HL-60/S4 treated with retinoic acid at 250 ng/mL for 4 days and 3 days (cell line): Measurements from ENCODE around the gene AK4.

Experiments
- in situ Hi-C: fragments of 300-500 bp; cut with MboI; formaldehyde crosslinking; loops from 2 replicates; pipeline ENCODE4 v1.7.0; 2022; ENCODE audit warnings: low sequenced_read_pairs

Gene AK4

GRCh38 chr1:65175171-65176055 is 27.4 kb downstream of the AK4 start:
- in situ Hi-C loops, result no loop called here

GRCh38 chr1:65176056-65176450 is 28.1 kb downstream of the AK4 start:
- in situ Hi-C loops, result no loop called here

- in situ Hi-C loops, result no loop called here
These were observed 28.6 kb downstream of the AK4 start for GRCh38 chr1:65176591-65176990.

GRCh38 chr1:65177457-65177856 is 29.5 kb downstream of the AK4 start:
- in situ Hi-C loops, result no loop called here

- in situ Hi-C loops, result no loop called here
These were observed 30.2 kb downstream of the AK4 start for GRCh38 chr1:65178235-65178634.

GRCh38 chr1:65179148-65179547 is 31.1 kb downstream of the AK4 start:
- in situ Hi-C loops, result no loop called here

GRCh38 chr1:65180977-65181376 is 33.0 kb downstream of the AK4 start:
- in situ Hi-C loops, result no loop called here

GRCh38 chr1:65182658-65183268 is 34.8 kb downstream of the AK4 start:
- in situ Hi-C loops, result no loop called here

GRCh38 chr1:65189576-65190115 is 41.6 kb downstream of the AK4 start:
- in situ Hi-C loops, result no loop called here

- in situ Hi-C loops, result no loop called here
These were observed 42.2 kb downstream of the AK4 start for GRCh38 chr1:65190229-65190628.

- in situ Hi-C loops, result no loop called here
These were observed 45.2 kb downstream of the AK4 start for GRCh38 chr1:65193129-65193695.

GRCh38 chr1:65195495-65196417 is 47.8 kb downstream of the AK4 start:
- in situ Hi-C loops, result no loop called here

- in situ Hi-C loops, result no loop called here
These were observed 48.9 kb downstream of the AK4 start for GRCh38 chr1:65196926-65197325.

GRCh38 chr1:65197636-65198035 is 49.6 kb downstream of the AK4 start:
- in situ Hi-C loops, result no loop called here

GRCh38 chr1:65198096-65198495 is 50.1 kb downstream of the AK4 start:
- in situ Hi-C loops, result no loop called here

GRCh38 chr1:65200411-65200810 is 52.4 kb downstream of the AK4 start:
- in situ Hi-C loops, result no loop called here

- in situ Hi-C loops, result no loop called here
These were observed 58.8 kb downstream of the AK4 start for GRCh38 chr1:65206836-65207235.

GRCh38 chr1:65207317-65207716 is 59.3 kb downstream of the AK4 start:
- in situ Hi-C loops, result no loop called here

- in situ Hi-C loops, result no loop called here
These were observed 60.6 kb downstream of the AK4 start for GRCh38 chr1:65208563-65208973.

GRCh38 chr1:65209005-65209885 is 61.2 kb downstream of the AK4 start:
- in situ Hi-C loops, result no loop called here
